Fibroblast of villous mesenchyme (primary cell): ENCODE measurements around the gene PHETA1. TPM values are rescaled to one million over a fixed set of nuclear protein-coding genes. Genes with fewer than 3 reads are reported as not detected.

ENCODE experiments used
- DNase-seq: peaks from one replicate; pipeline ENCODE4 v3.0.0-alpha.2; 2010; ENCODE audit warnings: low read depth
- H3K4me3 ChIP-seq: 2 replicates; pipeline ENCODE4 v1.5.1; 2011; ENCODE audit warnings: low read depth, mild to moderate bottlenecking, low read length
- total RNA-seq: library from RNA; depleted of rRNA; stranded (reverse); fragments of >200 nt; gene quantifications from 2 replicates; pipeline ENCODE4 v1.2.3, GENCODE V29; 2012
- TF ChIP-seq, protein P1 (sequence below): IDR thresholded peaks from 2 replicates; pipeline ENCODE4 v1.5.1; 2012; ENCODE audit warnings: low read depth, mild to moderate bottlenecking, low read length; ENCODE audit not compliant: insufficient read depth

Gene PHETA1
- total RNA-seq, 1 donor, result 15.5 TPM

DNA sequence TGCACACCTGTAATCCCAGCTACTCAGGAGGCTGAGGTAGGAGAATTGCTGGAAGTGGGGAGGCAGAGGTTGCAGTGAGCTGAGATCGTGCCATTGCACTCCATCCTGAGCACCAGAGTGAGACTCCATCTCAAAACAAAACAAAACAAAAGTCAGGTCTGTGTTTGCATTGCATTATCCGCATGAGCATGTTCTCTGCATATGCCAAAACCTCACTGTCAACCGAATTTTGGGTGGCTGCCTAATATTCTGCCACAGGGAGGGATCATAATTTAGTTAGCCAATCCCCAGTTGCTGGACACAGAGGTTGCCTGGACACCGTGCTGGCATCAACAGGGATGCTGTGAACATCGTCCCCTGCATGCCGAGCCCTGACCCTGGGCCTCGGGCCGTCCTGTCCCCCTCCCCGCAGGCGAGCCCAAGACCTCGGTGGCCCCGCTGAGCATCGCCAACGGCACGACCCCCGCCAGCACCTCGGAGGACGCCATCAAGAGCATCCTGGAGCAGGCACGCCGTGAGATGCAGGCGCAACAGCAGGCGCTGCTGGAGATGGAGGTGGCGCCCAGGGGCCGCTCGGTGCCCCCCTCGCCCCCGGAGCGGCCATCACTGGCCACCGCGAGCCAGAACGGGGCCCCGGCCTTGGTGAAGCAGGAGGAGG is 49.2 kb downstream of the PHETA1 start:
- no peak for DNase-seq
- TF ChIP-seq, protein P1, sequence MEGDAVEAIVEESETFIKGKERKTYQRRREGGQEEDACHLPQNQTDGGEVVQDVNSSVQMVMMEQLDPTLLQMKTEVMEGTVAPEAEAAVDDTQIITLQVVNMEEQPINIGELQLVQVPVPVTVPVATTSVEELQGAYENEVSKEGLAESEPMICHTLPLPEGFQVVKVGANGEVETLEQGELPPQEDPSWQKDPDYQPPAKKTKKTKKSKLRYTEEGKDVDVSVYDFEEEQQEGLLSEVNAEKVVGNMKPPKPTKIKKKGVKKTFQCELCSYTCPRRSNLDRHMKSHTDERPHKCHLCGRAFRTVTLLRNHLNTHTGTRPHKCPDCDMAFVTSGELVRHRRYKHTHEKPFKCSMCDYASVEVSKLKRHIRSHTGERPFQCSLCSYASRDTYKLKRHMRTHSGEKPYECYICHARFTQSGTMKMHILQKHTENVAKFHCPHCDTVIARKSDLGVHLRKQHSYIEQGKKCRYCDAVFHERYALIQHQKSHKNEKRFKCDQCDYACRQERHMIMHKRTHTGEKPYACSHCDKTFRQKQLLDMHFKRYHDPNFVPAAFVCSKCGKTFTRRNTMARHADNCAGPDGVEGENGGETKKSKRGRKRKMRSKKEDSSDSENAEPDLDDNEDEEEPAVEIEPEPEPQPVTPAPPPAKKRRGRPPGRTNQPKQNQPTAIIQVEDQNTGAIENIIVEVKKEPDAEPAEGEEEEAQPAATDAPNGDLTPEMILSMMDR, result no peak

DNA sequence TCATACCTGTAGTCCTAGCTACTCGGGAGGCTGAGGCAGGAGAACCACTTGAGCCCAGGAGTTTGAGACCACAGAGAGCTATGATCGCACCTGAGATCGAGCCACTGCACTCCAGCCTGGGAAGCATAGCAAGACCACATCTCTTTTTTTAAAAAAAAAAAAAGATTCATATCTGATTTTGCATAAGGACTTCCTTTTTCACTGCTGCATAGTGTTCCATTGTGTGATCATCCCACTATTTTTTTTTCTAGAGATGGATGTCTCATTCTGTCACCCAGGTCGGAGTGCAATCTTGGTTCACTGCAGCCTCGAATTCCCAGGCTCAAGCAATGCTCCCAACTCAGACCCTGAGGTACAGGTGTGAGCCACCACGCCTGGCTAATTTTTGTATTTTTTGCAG is 50.4 kb downstream of the PHETA1 start:
- no peak for DNase-seq
- H3K4me3 ChIP-seq, result no peak overlapping the region
- TF ChIP-seq, protein P1, result no peak

More for the DNA sequence above, 49.2 kb downstream of the PHETA1 start:
- H3K4me3 ChIP-seq, result no peak overlapping the region

DNA sequence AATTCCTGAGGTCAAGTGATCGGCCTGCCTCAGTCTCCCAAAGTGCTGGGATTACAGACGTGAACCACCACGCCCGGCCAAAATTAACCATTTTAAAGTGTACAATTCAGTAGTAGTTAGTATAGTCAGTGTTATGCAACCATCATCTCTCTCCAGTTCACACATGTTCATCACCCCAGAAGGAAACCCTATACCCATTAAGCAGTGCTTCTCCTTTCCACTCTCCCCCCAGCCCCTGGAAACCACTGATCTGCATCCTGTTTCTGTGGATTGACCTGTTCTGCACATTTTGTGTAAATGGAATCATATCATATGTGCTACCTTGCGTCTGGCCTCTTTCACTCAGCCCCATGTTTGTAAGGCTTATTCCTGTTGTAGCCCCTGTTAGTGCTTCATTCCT is 52.2 kb downstream of the PHETA1 start:
- TF ChIP-seq, protein P1, result no peak
- H3K4me3 ChIP-seq, result no peak overlapping the region
- DNase-seq, result no peak

DNA sequence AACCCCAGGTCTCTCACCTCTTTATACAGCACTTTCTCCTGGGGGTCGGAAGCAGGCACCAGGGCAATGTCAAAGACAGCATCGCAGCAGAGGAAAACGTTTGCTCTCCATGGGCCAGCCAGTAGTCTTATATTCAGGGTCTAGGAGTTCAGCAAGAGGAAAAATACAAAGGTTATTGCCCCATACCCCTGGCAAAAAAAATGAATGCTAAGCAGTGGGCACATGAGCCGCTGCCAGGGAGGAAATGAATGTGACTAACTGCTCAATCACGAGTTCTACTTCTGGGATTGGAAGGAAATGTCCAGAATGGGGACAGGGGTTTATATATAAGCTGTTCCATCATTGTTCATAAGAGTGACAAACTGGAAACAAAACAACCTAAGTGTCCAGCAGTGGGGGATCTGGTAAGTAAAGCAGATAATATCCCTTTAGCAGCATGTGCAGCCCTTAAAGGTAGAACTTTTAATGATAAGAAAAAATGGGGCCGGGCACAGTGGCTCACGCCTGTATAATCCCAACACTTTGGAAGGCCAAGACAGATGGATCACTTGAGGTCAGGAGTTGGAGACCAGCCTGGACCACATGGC is 53.8 kb downstream of the PHETA1 start:
- DNase-seq, result no peak

DNA sequence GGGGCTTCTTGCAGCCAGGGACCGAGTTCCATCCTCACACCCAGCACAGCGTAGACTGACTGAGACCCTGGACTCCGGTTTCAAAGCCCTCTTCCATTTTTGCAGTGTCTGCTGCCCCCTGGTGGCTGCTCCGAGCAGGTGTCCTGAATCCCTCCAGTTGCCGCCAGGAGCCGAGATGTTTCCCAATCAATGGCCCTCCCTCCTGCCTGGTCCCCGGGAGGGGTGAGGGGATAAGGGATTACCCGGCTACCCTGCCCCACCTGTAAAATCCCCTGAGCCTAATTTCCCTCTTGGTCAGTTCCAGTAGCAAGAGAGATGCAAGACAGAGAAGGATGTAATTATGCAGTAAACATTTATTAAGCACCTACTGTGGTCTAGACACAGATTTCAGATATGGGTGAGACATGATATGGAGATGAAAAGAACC is 55.0 kb downstream of the PHETA1 start:
- TF ChIP-seq, protein P1, result peak; percentile 95
- DNase-seq, result peak; percentile 72
- H3K4me3 ChIP-seq, result no peak overlapping the region

More for the DNA sequence above, 53.8 kb downstream of the PHETA1 start:
- no peak overlapping the region for H3K4me3 ChIP-seq
- TF ChIP-seq, protein P1, result no peak

DNA sequence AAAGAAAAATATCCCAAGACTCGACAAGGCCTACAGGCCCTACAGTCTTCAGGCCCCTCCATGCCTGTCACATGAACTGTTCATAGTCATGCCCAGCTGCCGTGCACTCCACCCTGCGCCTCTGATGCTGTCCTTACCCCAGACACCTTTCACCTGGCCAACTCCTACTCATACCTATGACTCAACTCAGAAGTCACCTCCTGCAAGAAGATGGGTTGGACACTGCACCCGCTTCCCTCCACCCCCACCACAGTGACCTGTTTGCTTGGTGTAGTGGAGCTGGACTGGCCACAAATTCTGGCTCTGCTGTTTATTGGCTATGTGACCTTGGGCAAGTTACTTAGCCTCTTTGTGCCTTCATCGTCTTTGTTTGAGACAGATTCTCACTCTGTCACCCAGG is 56.2 kb downstream of the PHETA1 start:
- no peak overlapping the region for H3K4me3 ChIP-seq
- TF ChIP-seq, protein P1, result no peak
- no peak for DNase-seq
